ENCODE measurements around the gene FOXRED2.
A peak's percentile ranks its signal among the peaks of the same experiment; 100 is the strongest.

FOXRED2 gene

GRCh38 chr22:36514766-36515165 lies 7.9 kb upstream of the FOXRED2 start:
- no peak for DNase-seq (ENCODE audit: low read depth)
- H3K4me3 ChIP-seq (ENCODE audit: control insufficient read depth, low read depth, low read length) = no peak overlapping the region
- no peak for TF ChIP-seq CTCF (conservative IDR thresholded peaks at IDR 0.05; ENCODE audit: control insufficient read depth, insufficient read depth, low read depth, low read length)

DNA sequence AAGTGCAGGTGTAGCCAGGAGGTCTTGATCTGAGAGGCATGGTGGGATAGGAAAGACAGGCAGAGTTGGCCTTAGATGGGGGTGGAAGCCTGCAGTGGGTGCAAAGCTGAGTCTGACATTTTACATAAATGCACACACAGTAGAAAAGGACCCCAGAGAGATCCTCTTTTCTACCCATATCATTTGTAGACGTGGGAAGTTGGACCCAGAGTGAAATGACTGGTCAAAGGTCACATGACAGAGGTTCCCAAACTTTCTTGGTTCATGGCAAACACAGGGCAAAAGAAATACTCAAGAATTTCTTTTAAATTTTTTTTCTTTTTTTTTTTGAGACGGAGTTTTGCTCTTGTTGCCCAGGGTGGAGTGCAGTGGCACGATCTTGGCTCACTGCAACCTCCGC lies 6.2 kb upstream of the FOXRED2 start:
- H3K4me3 ChIP-seq (ENCODE audit: control insufficient read depth, low read depth, low read length) = no peak overlapping the region
- DNase-seq (ENCODE audit: low read depth) = no peak
- no peak for TF ChIP-seq CTCF (conservative IDR thresholded peaks at IDR 0.05; ENCODE audit: control insufficient read depth, insufficient read depth, low read depth, low read length)

DNA sequence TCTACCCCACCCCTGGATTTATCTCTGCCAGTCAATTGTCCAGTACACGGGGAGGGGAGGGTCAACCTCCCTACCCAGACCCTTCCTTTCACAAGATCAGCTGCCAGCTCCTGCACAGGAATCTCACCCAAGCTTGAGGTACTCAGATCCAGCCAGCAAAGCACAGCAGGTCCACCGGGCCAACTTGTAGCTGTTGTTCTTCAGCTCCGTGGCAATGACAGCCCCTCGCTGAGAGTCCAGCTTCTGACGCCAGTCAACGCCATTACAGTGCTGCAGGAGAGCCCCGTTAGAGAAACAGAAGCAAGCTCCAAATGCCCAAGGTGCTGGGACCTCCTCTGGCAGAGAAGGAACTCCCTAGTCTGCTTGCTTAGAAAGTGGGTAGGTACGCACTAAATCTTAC lies 5.5 kb upstream of the FOXRED2 start:
- TF ChIP-seq CTCF (conservative IDR thresholded peaks at IDR 0.05; ENCODE audit: control insufficient read depth, insufficient read depth, low read depth, low read length) = no peak
- DNase-seq (ENCODE audit: low read depth) = no peak
- H3K4me3 ChIP-seq (ENCODE audit: control insufficient read depth, low read depth, low read length) = no peak overlapping the region

GRCh38 chr22:36510966-36511881 lies 4.4 kb upstream of the FOXRED2 start:
- DNase-seq (ENCODE audit: low read depth) = peak; percentile 59
- peak; percentile 69 for TF ChIP-seq CTCF (conservative IDR thresholded peaks at IDR 0.05; ENCODE audit: control insufficient read depth, insufficient read depth, low read depth, low read length)
- H3K4me3 ChIP-seq (ENCODE audit: control insufficient read depth, low read depth, low read length) = no peak overlapping the region

DNA sequence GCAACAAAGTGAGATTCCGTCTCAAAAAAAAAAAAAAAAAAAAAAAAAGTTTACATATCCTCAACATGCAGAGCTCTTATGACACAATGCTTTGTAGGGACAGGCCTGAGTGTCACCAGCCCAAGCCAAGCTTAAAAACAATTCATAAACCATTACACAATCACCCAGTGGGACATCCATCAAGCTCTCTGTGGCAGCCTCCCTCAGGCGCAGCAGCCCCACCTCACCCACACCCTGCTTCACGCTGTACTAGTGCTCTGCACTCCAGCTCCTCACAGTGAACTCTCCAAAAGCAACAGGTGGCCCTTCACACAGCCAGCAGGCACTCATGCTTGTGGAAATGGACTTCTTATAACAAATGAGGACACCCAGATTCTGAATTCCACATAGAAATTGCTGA lies 3.5 kb upstream of the FOXRED2 start:
- no peak for TF ChIP-seq CTCF (conservative IDR thresholded peaks at IDR 0.05; ENCODE audit: control insufficient read depth, insufficient read depth, low read depth, low read length)
- peak; percentile 16 for DNase-seq (ENCODE audit: low read depth)
- no peak overlapping the region for H3K4me3 ChIP-seq (ENCODE audit: control insufficient read depth, low read depth, low read length)

DNA sequence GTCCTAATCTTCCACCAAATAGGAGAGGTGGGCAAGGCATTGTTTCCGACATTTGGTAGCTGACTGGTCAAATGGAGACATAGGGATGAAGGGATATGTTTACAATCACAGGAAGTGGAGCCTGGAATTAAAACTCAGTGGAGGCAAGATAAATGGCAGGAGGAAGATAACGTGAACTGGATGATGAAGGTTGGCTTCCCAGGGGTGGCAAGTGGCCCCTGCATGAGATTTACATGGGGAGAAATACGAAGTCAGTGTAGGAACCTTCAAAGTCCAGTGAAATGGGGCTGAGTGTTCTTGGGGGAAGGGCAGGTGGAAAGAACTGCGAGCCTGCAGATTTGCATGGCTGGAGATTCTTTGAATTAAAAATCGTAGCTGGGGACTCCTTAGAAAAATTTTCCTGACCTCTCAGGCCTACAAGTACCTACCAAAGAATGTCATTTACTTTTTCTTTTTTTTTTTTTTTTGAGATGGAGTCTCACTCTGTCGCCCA lies 724 bp upstream of the FOXRED2 start:
- no peak for DNase-seq (ENCODE audit: low read depth)
- no peak for TF ChIP-seq CTCF (conservative IDR thresholded peaks at IDR 0.05; ENCODE audit: control insufficient read depth, insufficient read depth, low read depth, low read length)
- H3K4me3 ChIP-seq (ENCODE audit: control insufficient read depth, low read depth, low read length) = no peak overlapping the region

Data from fibroblast of mammary gland (primary cell).